ENCODE measurements around the gene CENPP. TPM values are rescaled to one million over a fixed set of nuclear protein-coding genes. Genes with fewer than 3 reads are reported as not detected.

CENPP gene
- total RNA-seq, 2 donors from 2014 or later, result 0.78 to 2.3 TPM

- DNase-seq (peak in 3 of 4 donors; percentile 23 to 57 (median 50)), ATAC-seq (no peak)
- Histone ChIP-seq H3K36me3 (replicated peaks in 1 of 2; ENCODE audit: insufficient read depth in 1 of 2, low read depth in 2 of 2) (peaks cover 0 to 2% of the 10 kb centered on the region in 2 donors), H3K9me3 (peaks cover 0 to 3% (median 0%) of the 10 kb centered on the region in 3 donors), H3K4me1 (peaks cover 11% of the 10 kb centered on the region), H3K27me3 (no peaks in the 10 kb centered on the region), H3K27ac (no peak overlapping the region), H3K4me3 (no peak overlapping the region)
- intact Hi-C loops (cut with DNase I), result no loop called here
- TF ChIP-seq POLR2A (IDR thresholded peaks at IDR 0.05), result no peak
- no peak for TF ChIP-seq CTCF (IDR thresholded peaks at IDR 0.05)
- 25 to 37% methylated on average over 4 of the region's 4 CpGs for WGBS, 2 donors
Measured at GRCh38 chr9:92607773-92608172, 282.0 kb downstream of the CENPP start.

GRCh38 chr9:92608241-92608908 is 282.6 kb downstream of the CENPP start:
- 38 to 42% methylated on average over 10 of the region's 10 CpGs for WGBS, 2 donors
- ATAC-seq (no peak), DNase-seq (no peak)
- intact Hi-C loops (cut with DNase I), result no loop called here
- peaks cover 11% of the 10 kb centered on the region for H3K4me1 ChIP-seq
- H3K27me3 ChIP-seq, result no peaks in the 10 kb centered on the region
- peak overlapping the region in 1 of 4 donors; percentile 46 for H3K27ac ChIP-seq
- H3K9me3 ChIP-seq, result peaks cover 0 to 3% (median 0%) of the 10 kb centered on the region in 3 donors
- TF ChIP-seq POLR2A (IDR thresholded peaks at IDR 0.05) (no peak), CTCF (IDR thresholded peaks at IDR 0.05) (no peak)
- peaks cover 0 to 2% of the 10 kb centered on the region in 2 donors for H3K36me3 ChIP-seq (replicated peaks in 1 of 2; ENCODE audit: insufficient read depth in 1 of 2, low read depth in 2 of 2)
- no peak overlapping the region for H3K4me3 ChIP-seq

GRCh38 chr9:92608909-92609445 is 283.2 kb downstream of the CENPP start:
- 58 to 62% methylated on average over 9 to 11 of the region's 11 CpGs for WGBS, 2 donors
- peaks cover 0 to 2% of the 10 kb centered on the region in 2 donors for H3K36me3 ChIP-seq (replicated peaks in 1 of 2; ENCODE audit: insufficient read depth in 1 of 2, low read depth in 2 of 2)
- no peaks in the 10 kb centered on the region for H3K9me3 ChIP-seq
- H3K4me1 ChIP-seq, result peaks cover 11% of the 10 kb centered on the region
- peak overlapping the region in 2 of 4 donors; percentile 15 to 46 for H3K27ac ChIP-seq
- ATAC-seq (no peak), DNase-seq (peak in 1 of 4 donors; percentile 23)
- H3K4me3 ChIP-seq, result no peak overlapping the region
- intact Hi-C loops (cut with DNase I), result no loop called here
- no peaks in the 10 kb centered on the region for H3K27me3 ChIP-seq
- no peak for TF ChIP-seq POLR2A (IDR thresholded peaks at IDR 0.05)
- no peak for TF ChIP-seq CTCF (IDR thresholded peaks at IDR 0.05)

- Histone ChIP-seq H3K9me3 (no peaks in the 10 kb centered on the region), H3K4me1 (peaks cover 11% of the 10 kb centered on the region), H3K27ac (no peak overlapping the region), H3K4me3 (no peak overlapping the region), H3K36me3 (replicated peaks in 1 of 2; ENCODE audit: insufficient read depth in 1 of 2, low read depth in 2 of 2) (peaks cover 0 to 5% of the 10 kb centered on the region in 2 donors), H3K27me3 (no peaks in the 10 kb centered on the region)
- intact Hi-C loops (cut with DNase I), result no loop called here
- TF ChIP-seq POLR2A (IDR thresholded peaks at IDR 0.05) (no peak), CTCF (IDR thresholded peaks at IDR 0.05) (no peak)
- ATAC-seq (peak; percentile 29), DNase-seq (peak in 1 of 4 donors; percentile 28)
- 85 to 92% methylated on average over 26 to 32 of the region's 32 CpGs for WGBS, 2 donors
Measured at GRCh38 chr9:92610470-92611420, 285.0 kb downstream of the CENPP start.

Data from body of pancreas (tissue), 4 donors.